Ascending aorta (tissue), 2 donors: ENCODE measurements around the gene ENOX2. TPM values are rescaled to one million over a fixed set of nuclear protein-coding genes. Genes with fewer than 3 reads are reported as not detected.

ENCODE experiments used
- DNase-seq, 2 donors: peaks; one replicate each; pipeline ENCODE4 v3.0.0-alpha.2; 2019; ENCODE audit warnings: low spot score in 2 of 2
- H3K27ac ChIP-seq, 2 donors: fragments of 200-600 bp; sonication (generic); one replicate each; pipeline ENCODE4 v1.5.1; 2016 to 2017; ENCODE audit warnings: mild to moderate bottlenecking in 1 of 2
- H3K27me3 ChIP-seq: fragments of 200-600 bp; sonication (generic); one replicate; pipeline ENCODE4 v1.5.1; 2017
- H3K36me3 ChIP-seq, 2 donors: fragments of 200-600 bp; sonication (generic); one replicate each; pipeline ENCODE4 v1.5.1; 2016
- H3K4me1 ChIP-seq, 2 donors: fragments of 200-600 bp; sonication (generic); one replicate each; pipeline ENCODE4 v1.5.1; 2016 to 2017; ENCODE audit warnings: mild to moderate bottlenecking in 1 of 2
- H3K4me3 ChIP-seq, 2 donors: fragments of 200-600 bp; sonication (generic); one replicate each; pipeline ENCODE4 v1.5.1; 2016 to 2017; ENCODE audit warnings: mild to moderate bottlenecking in 1 of 2
- H3K9me3 ChIP-seq, 2 donors: fragments of 200-600 bp; sonication (generic); one replicate each; pipeline ENCODE4 v1.5.1; 2016
- intact Hi-C: fragments of 100-400 bp; cut with DNase I; formaldehyde crosslinking; loops from one replicate; pipeline ENCODE4 v1.15.1; 2023
- total RNA-seq: library from RNA; depleted of rRNA; stranded (reverse); fragments of >200 nt; gene quantifications from one replicate; pipeline ENCODE4 v1.1.0, GENCODE V29; 2016
- TF ChIP-seq, protein P1 (sequence below), 3 experiments: fragments of 200-600 bp in 2 of 3; fragments of 450-650 bp in 1 of 3; sonication (generic) in 2 of 3; IDR thresholded peaks; one replicate each; pipeline ENCODE4 v1.5.1; 2016 to 2019; ENCODE audit warnings: antibody characterized with exemption in 3 of 3, mild to moderate bottlenecking in 1 of 3, moderate library complexity in 1 of 3

The ENOX2 gene
- total RNA-seq, 1 donor from 2014 or later: 2.0 TPM

DNA sequence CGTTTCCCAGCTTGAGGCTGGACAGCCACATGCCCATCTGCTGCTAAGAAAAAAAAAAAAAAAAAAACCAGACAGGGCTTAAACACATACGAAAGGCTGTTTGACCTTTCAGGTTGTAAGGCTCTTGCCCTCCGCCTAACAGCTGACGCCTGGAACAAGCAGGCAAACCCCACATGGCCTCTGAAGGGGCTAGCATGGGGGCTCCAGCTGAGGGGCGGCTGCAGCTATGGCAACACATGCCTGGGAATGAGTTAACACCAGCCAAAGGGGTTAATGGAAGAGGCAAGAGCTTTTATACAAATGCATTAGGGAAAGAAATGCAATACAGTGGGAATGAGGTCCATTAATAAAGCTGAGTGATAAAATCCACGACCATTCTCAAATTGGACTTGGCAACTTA lies 183.6 kb downstream of the ENOX2 start:
- TF ChIP-seq, protein P1, sequence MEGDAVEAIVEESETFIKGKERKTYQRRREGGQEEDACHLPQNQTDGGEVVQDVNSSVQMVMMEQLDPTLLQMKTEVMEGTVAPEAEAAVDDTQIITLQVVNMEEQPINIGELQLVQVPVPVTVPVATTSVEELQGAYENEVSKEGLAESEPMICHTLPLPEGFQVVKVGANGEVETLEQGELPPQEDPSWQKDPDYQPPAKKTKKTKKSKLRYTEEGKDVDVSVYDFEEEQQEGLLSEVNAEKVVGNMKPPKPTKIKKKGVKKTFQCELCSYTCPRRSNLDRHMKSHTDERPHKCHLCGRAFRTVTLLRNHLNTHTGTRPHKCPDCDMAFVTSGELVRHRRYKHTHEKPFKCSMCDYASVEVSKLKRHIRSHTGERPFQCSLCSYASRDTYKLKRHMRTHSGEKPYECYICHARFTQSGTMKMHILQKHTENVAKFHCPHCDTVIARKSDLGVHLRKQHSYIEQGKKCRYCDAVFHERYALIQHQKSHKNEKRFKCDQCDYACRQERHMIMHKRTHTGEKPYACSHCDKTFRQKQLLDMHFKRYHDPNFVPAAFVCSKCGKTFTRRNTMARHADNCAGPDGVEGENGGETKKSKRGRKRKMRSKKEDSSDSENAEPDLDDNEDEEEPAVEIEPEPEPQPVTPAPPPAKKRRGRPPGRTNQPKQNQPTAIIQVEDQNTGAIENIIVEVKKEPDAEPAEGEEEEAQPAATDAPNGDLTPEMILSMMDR (IDR thresholded peaks at IDR 0.05): no peak
- no peak overlapping the region for H3K4me3 ChIP-seq
- intact Hi-C loops: no loop called here
- no peak overlapping the region for H3K27ac ChIP-seq
- DNase-seq: no peak
- no peaks in the 10 kb centered on the region for H3K36me3 ChIP-seq
- no peaks in the 10 kb centered on the region for H3K27me3 ChIP-seq
- no peaks in the 10 kb centered on the region for H3K9me3 ChIP-seq
- no peaks in the 10 kb centered on the region for H3K4me1 ChIP-seq

DNA sequence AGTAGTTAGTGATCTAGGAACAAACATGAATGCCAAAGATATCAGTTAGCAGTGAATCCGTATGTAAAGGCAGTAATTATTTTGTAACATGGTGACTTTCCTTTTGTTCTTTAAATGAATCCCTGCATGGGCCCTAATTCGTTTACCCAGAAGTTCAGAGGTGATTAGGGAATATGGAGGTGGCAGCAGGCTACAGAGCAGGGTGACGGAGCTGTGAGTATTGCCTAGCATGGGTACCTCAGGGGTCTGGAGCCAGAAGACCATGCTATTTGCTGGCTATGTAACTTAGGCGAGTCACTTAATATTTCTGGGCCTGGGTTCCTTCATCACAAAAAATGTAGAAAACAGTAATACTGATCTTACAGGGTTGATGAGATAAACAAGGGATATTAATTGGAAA lies 184.9 kb downstream of the ENOX2 start:
- TF ChIP-seq, protein P1 (IDR thresholded peaks at IDR 0.05): no peak
- DNase-seq: no peak
- intact Hi-C loops: no loop called here
- Histone ChIP-seq H3K4me3 (no peak overlapping the region), H3K27me3 (no peaks in the 10 kb centered on the region), H3K9me3 (no peaks in the 10 kb centered on the region), H3K4me1 (no peaks in the 10 kb centered on the region), H3K36me3 (no peaks in the 10 kb centered on the region), H3K27ac (no peak overlapping the region)

DNA sequence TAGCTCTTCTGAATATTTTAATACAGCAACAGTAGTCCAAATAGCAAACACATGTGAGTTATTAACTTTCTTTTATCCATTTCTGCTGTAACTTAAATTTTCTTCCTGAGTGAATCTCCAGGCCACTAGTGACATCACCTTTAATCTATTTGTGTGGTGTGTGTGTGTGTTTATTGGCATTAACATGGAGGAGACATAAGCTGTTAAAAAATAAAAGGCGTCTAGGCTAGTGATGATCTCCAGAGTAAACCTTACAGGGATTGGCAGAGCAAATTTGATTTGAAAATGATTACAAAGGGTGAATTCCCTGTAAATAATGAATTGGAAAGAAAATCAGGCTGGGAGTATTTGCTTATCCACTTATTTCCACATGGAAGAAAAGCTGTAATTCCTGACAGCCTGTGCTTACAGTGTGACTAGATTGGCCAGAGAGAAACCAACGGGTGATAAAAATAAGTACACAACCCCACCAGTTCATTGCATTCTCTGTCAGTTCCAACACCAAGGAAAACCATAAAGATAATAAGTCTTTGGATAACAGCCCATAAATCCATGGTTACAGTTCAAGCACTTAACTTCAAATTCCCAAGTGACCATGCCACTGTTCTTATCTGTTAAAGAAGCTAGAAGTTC lies 186.1 kb downstream of the ENOX2 start:
- Histone ChIP-seq H3K9me3 (no peaks in the 10 kb centered on the region), H3K27me3 (no peaks in the 10 kb centered on the region), H3K4me3 (no peak overlapping the region), H3K27ac (no peak overlapping the region), H3K36me3 (no peaks in the 10 kb centered on the region), H3K4me1 (no peaks in the 10 kb centered on the region)
- TF ChIP-seq, protein P1 (IDR thresholded peaks at IDR 0.05): no peak
- intact Hi-C loops: no loop called here
- DNase-seq: no peak

DNA sequence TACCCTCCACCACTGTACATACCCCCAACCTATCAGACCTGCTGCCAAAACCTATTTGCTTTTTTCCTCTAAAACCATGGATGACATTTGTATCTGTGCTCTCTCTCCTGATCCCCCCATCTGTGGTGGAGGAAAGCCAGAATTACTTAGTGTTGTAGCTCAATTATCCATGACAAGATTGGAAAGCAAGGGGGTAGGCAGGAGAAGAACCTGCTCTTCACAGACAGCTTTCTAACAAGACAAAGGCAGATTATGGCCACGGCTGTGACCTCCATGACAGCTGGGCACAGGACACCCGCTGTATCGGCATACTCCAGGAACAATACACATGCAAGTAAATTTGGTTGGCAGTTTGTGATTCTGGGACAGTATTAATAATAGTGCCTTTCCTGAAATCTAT lies 186.7 kb downstream of the ENOX2 start:
- Histone ChIP-seq H3K4me3 (no peak overlapping the region), H3K4me1 (no peaks in the 10 kb centered on the region), H3K36me3 (no peaks in the 10 kb centered on the region), H3K27me3 (no peaks in the 10 kb centered on the region), H3K27ac (no peak overlapping the region), H3K9me3 (no peaks in the 10 kb centered on the region)
- TF ChIP-seq, protein P1 (IDR thresholded peaks at IDR 0.05): no peak
- intact Hi-C loops: no loop called here
- no peak for DNase-seq

DNA sequence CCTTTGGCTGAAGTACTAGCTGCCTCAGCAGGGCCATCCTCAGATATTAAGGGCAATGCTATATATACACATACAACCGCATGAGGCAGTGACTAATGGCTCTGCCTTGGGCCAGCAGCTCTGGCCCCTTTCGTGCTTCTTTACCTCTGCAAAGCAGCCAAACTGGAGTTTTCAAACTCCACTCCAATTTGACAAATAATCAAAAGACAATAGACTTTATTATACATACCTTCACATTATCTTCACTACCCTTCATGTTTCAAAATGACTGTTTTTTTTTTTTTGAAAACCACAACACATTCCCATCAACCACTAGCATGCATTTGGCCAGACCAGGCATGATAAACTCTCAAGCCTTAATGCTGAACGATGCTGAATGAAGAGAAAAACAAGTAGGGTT lies 187.7 kb downstream of the ENOX2 start:
- H3K4me3 ChIP-seq: no peak overlapping the region
- intact Hi-C loops: no loop called here
- H3K4me1 ChIP-seq: no peaks in the 10 kb centered on the region
- DNase-seq: no peak
- no peaks in the 10 kb centered on the region for H3K36me3 ChIP-seq
- no peaks in the 10 kb centered on the region for H3K27me3 ChIP-seq
- H3K27ac ChIP-seq: no peak overlapping the region
- no peaks in the 10 kb centered on the region for H3K9me3 ChIP-seq
- TF ChIP-seq, protein P1 (IDR thresholded peaks at IDR 0.05): no peak

DNA sequence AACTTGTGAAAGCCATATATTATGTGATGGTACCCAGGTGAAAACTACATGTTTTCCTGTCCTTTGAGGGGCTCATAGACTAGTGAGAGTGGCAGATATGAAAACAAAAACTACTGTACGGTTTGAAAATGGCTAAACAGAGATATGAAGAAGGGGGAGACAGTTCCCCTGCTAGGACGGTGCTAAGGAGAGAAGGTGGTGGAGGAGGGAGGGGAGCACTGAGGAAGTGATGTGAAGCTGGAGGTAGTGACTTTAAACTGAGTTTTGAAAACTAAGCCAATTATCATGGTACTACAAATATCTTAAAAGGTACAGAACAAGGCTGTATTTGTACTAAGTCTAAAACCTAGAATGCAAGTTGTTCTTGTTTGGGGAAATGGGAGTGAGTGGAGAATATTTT lies 188.3 kb downstream of the ENOX2 start:
- Histone ChIP-seq H3K9me3 (no peaks in the 10 kb centered on the region), H3K4me3 (no peak overlapping the region), H3K36me3 (no peaks in the 10 kb centered on the region), H3K27ac (no peak overlapping the region), H3K4me1 (no peaks in the 10 kb centered on the region), H3K27me3 (no peaks in the 10 kb centered on the region)
- TF ChIP-seq, protein P1 (IDR thresholded peaks at IDR 0.05): no peak
- intact Hi-C loops: no loop called here
- DNase-seq: no peak
